Peyer's patch (tissue), 4 donors: Measurements from ENCODE around the gene TSPAN16. TPM values are rescaled to one million over a fixed set of nuclear protein-coding genes. Genes with fewer than 3 reads are reported as not detected.

Experiments
- DNase-seq, 3 donors: peaks; one replicate each; pipeline ENCODE4 v3.0.0-alpha.2; 2017 to 2019
- H3K27ac ChIP-seq, 4 donors: fragments of 200-600 bp; sonication (generic); one replicate each; pipeline ENCODE4 v1.5.1; 2016 to 2019
- H3K27me3 ChIP-seq, 2 donors: fragments of 200-600 bp; sonication (generic); one replicate each; pipeline ENCODE4 v1.5.1; 2019
- H3K36me3 ChIP-seq, 3 donors: fragments of 200-600 bp; sonication (generic); one replicate each; pipeline ENCODE4 v1.5.1; 2016 to 2019
- H3K4me1 ChIP-seq, 4 donors: fragments of 200-600 bp; sonication (generic); one replicate each; pipeline ENCODE4 v1.5.1; 2016 to 2019
- H3K4me3 ChIP-seq, 4 donors: fragments of 200-600 bp; sonication (generic); 1 replicate in 3 of 4; 2 replicates in 1 of 4; pipeline ENCODE4 v1.5.1; 2016 to 2019; ENCODE audit warnings: mild to moderate bottlenecking in 1 of 4
- H3K9me3 ChIP-seq, 4 donors: fragments of 200-600 bp; sonication (generic); one replicate each; pipeline ENCODE4 v1.5.1; 2016 to 2019; ENCODE audit warnings: mild to moderate bottlenecking in 1 of 4
- CTCF ChIP-seq, 6 experiments: fragments of 450-650 bp in 4 of 6; fragments of 200-600 bp in 2 of 6; sonication (generic) in 1 of 6; IDR thresholded peaks; one replicate each; pipeline ENCODE4 v1.5.1; 2017 to 2019; ENCODE audit warnings: antibody characterized with exemption in 6 of 6, mild to moderate bottlenecking in 3 of 6, moderate library complexity in 1 of 6
- POLR2A ChIP-seq, 2 donors: fragments of 450-650 bp; IDR thresholded peaks; one replicate each; pipeline ENCODE4 v1.5.1; 2017; ENCODE audit warnings: antibody characterized with exemption in 2 of 2, mild to moderate bottlenecking in 2 of 2, moderate library complexity in 2 of 2
- total RNA-seq, 4 donors: library from RNA; depleted of rRNA; stranded (reverse); fragments of >200 nt; gene quantifications; one replicate each; pipeline ENCODE4 v1.1.0, GENCODE V29; 2016

Gene TSPAN16
- total RNA-seq, 4 donors from 2014 or later, result not detected

GRCh38 chr19:11361771-11362731 is 66.1 kb downstream of the TSPAN16 start:
- Histone ChIP-seq H3K36me3 (no peaks in the 10 kb centered on the region), H3K4me1 (peaks cover 0 to 5% (median 0%) of the 10 kb centered on the region in 4 donors), H3K4me3 (no peak overlapping the region), H3K27me3 (no peaks in the 10 kb centered on the region), H3K27ac (no peak overlapping the region), H3K9me3 (no peaks in the 10 kb centered on the region)
- TF ChIP-seq POLR2A (IDR thresholded peaks at IDR 0.05) (no peak), CTCF (IDR thresholded peaks at IDR 0.05) (no peak)
- no peak for DNase-seq

- Histone ChIP-seq H3K27ac (no peak overlapping the region), H3K27me3 (no peaks in the 10 kb centered on the region), H3K36me3 (peaks cover 0 to 7% (median 0%) of the 10 kb centered on the region in 3 donors), H3K9me3 (no peaks in the 10 kb centered on the region), H3K4me1 (peaks cover 0 to 5% (median 0%) of the 10 kb centered on the region in 4 donors), H3K4me3 (no peak overlapping the region)
- DNase-seq, result no peak
- TF ChIP-seq CTCF (IDR thresholded peaks at IDR 0.05) (no peak), POLR2A (IDR thresholded peaks at IDR 0.05) (no peak)
Measured at GRCh38 chr19:11363881-11364280, 67.9 kb downstream of the TSPAN16 start.

- Histone ChIP-seq H3K36me3 (peaks cover 0 to 7% (median 0%) of the 10 kb centered on the region in 3 donors), H3K4me1 (peaks cover 0 to 5% (median 0%) of the 10 kb centered on the region in 4 donors), H3K4me3 (no peak overlapping the region), H3K27ac (no peak overlapping the region), H3K27me3 (no peaks in the 10 kb centered on the region), H3K9me3 (no peaks in the 10 kb centered on the region)
- no peak for DNase-seq
- TF ChIP-seq CTCF (IDR thresholded peaks at IDR 0.05) (no peak), POLR2A (IDR thresholded peaks at IDR 0.05) (no peak)
Measured at GRCh38 chr19:11364296-11364904, 68.4 kb downstream of the TSPAN16 start.

GRCh38 chr19:11364935-11365334 is 69.0 kb downstream of the TSPAN16 start:
- no peaks in the 10 kb centered on the region for H3K9me3 ChIP-seq
- H3K4me1 ChIP-seq, result peaks cover 0 to 5% (median 0%) of the 10 kb centered on the region in 4 donors
- no peaks in the 10 kb centered on the region for H3K27me3 ChIP-seq
- no peak overlapping the region for H3K4me3 ChIP-seq
- H3K36me3 ChIP-seq, result peaks cover 0 to 7% (median 0%) of the 10 kb centered on the region in 3 donors
- no peak for TF ChIP-seq POLR2A (IDR thresholded peaks at IDR 0.05)
- no peak for TF ChIP-seq CTCF (IDR thresholded peaks at IDR 0.05)
- H3K27ac ChIP-seq, result no peak overlapping the region
- DNase-seq, result no peak

Other genes with a start within 250 kb of the TSPAN16 start
- gene LDLR, start 206.7 kb upstream of the TSPAN16 start, total RNA-seq, result 100 to 1,000 TPM in 3 of 4 donors, 10 to 100 TPM in 1; 75.7 to 209 (median 156) TPM
- 10 to 100 TPM in 2 of 4 donors, 1 to 10 TPM in 2; 1.7 to 28.9 (median 8.4) TPM for gene SPC24, start 140.4 kb upstream of the TSPAN16 start, total RNA-seq
- 100 to 1,000 TPM in 1 of 4 donors, 10 to 100 TPM in 3; 41.9 to 283 (median 68.4) TPM for gene KANK2, start 98.6 kb upstream of the TSPAN16 start, total RNA-seq
- not detected for gene ANGPTL8, start 56.5 kb upstream of the TSPAN16 start, total RNA-seq
- 100 to 1,000 TPM in 3 of 4 donors, 10 to 100 TPM in 1; 66.4 to 194 (median 157) TPM for gene DOCK6, start 33.6 kb upstream of the TSPAN16 start, total RNA-seq
- 10 to 100 TPM in 3 of 4 donors, 1 to 10 TPM in 1; 9.5 to 16.4 (median 12.7) TPM for gene RAB3D, start 43.5 kb downstream of the TSPAN16 start, total RNA-seq
- gene TMEM205, start 50.1 kb downstream of the TSPAN16 start, total RNA-seq, result 100 to 1,000 TPM in 3 of 4 donors, 10 to 100 TPM in 1; 77.6 to 212 (median 168) TPM
- gene CCDC159, start 50.4 kb downstream of the TSPAN16 start, total RNA-seq, result 100 to 1,000 TPM in 1 of 4 donors, 10 to 100 TPM in 3; 25.6 to 157 (median 65.6) TPM
- gene PLPPR2, start 59.3 kb downstream of the TSPAN16 start, total RNA-seq, result 10 to 100 TPM in 2 of 4 donors, 1 to 10 TPM in 2; 6.8 to 18.2 (median 10.1) TPM
- gene SWSAP1, start 78.5 kb downstream of the TSPAN16 start, total RNA-seq, result 1 to 10 TPM in 2 of 4 donors, under 1 TPM in 1, not detected in 1; 0.76 to 3.2 (median 1.9) TPM
- gene EPOR, start 88.2 kb downstream of the TSPAN16 start, total RNA-seq, result 1 to 10 TPM; 1.2 to 5.0 (median 3.0) TPM
- 10 to 100 TPM in 1 of 4 donors, 1 to 10 TPM in 3; 2.5 to 51.2 (median 6.3) TPM for gene RGL3, start 123.2 kb downstream of the TSPAN16 start, total RNA-seq
- 1 to 10 TPM in 1 of 4 donors, not detected in 3; 1.5 TPM for gene ODAD3, start 139.0 kb downstream of the TSPAN16 start, total RNA-seq
- 100 to 1,000 TPM; 161 to 239 (median 194) TPM for gene PRKCSH, start 139.5 kb downstream of the TSPAN16 start, total RNA-seq
- under 1 TPM in 1 of 4 donors, not detected in 3; 0.95 TPM for gene ELAVL3, start 184.9 kb downstream of the TSPAN16 start, total RNA-seq
- 10 to 100 TPM in 3 of 4 donors, 1 to 10 TPM in 1; 8.6 to 33.7 (median 23.3) TPM for gene ZNF653, start 209.7 kb downstream of the TSPAN16 start, total RNA-seq
- gene ECSIT, start 233.0 kb downstream of the TSPAN16 start, total RNA-seq, result 10 to 100 TPM; 50.1 to 94.0 (median 70.4) TPM
- 10 to 100 TPM; 21.2 to 88.2 (median 25.7) TPM for gene CNN1, start 242.7 kb downstream of the TSPAN16 start, total RNA-seq